Caco-2 (cell line): ENCODE data around the gene NUP37. TPM values are rescaled to one million over a fixed set of nuclear protein-coding genes. Genes with fewer than 3 reads are reported as not detected.

Experiments used
- BruUV-seq: library from RNA; stranded (reverse); fragments of 400-500 nt; replicated peaks from 2 replicates; lab custom pipeline; 2021; lab: Mats Ljungman, UMichigan
- CTCF ChIA-PET: fragments of 300-600 bp; sonication (Branson Sonifier 250); formaldehyde crosslinking; loops from one replicate; lab custom pipeline; 2022; ENCODE audit warnings: antibody characterized with exemption; lab: Charles Lee
- POLR2A ChIA-PET: fragments of 300-600 bp; sonication (Branson Sonifier 250); formaldehyde crosslinking; loops from one replicate; lab custom pipeline; 2022; ENCODE audit warnings: antibody characterized with exemption; lab: Charles Lee
- DNase-seq, 2 experiments: peaks; one replicate each; pipeline versions ENCODE4 v3.0.0 to v3.0.0-alpha.2; 2020 to 2022
- H3K27me3 ChIP-seq: replicated peaks from 2 replicates; pipeline ENCODE4 v1.6.0; 2011; ENCODE audit warnings: low read length; ENCODE audit not compliant: control insufficient read depth, insufficient read depth
- H3K36me3 ChIP-seq: 2 replicates; pipeline ENCODE4 v1.5.1; 2011; ENCODE audit warnings: low read length; ENCODE audit not compliant: control insufficient read depth, insufficient read depth
- H3K4me1 ChIP-seq: fragments of 250-450 bp; sonication (Bioruptor Pico); 2 replicates; pipeline ENCODE4 v1.5.1; 2020; ENCODE audit warnings: mild to moderate bottlenecking
- H3K4me3 ChIP-seq: 2 replicates; pipeline ENCODE4 v1.5.1; 2011; ENCODE audit warnings: low read depth, mild to moderate bottlenecking, control low read depth, low read length
- H3K9me3 ChIP-seq: fragments of 250-450 bp; sonication (Bioruptor Pico); 2 replicates; pipeline ENCODE4 v1.5.1; 2020; ENCODE audit warnings: mild to moderate bottlenecking, moderate library complexity
- H3K27ac Mint-ChIP-seq: one replicate; pipeline ENCODE4 v1.8.0; 2022; ENCODE audit warnings: mixed read lengths; ENCODE audit not compliant: unreplicated experiment
- H3K27me3 Mint-ChIP-seq: one replicate; pipeline ENCODE4 v1.8.0; 2022; ENCODE audit warnings: mixed read lengths; ENCODE audit not compliant: insufficient read depth, unreplicated experiment
- H3K36me3 Mint-ChIP-seq: one replicate; pipeline ENCODE4 v1.8.0; 2022; ENCODE audit warnings: mild to moderate bottlenecking, mixed read lengths; ENCODE audit not compliant: insufficient read depth, unreplicated experiment
- H3K4me1 Mint-ChIP-seq: one replicate; pipeline ENCODE4 v1.8.0; 2022; ENCODE audit warnings: low read depth, mixed read lengths; ENCODE audit not compliant: unreplicated experiment
- H3K4me3 Mint-ChIP-seq: one replicate; pipeline ENCODE4 v1.8.0; 2022; ENCODE audit warnings: mild to moderate bottlenecking, moderate library complexity, mixed read lengths; ENCODE audit not compliant: unreplicated experiment
- H3K9me3 Mint-ChIP-seq: one replicate; pipeline ENCODE4 v1.8.0; 2022; ENCODE audit warnings: mixed read lengths; ENCODE audit not compliant: unreplicated experiment
- intact Hi-C: fragments of 100-400 bp; cut with micrococcal nuclease; formaldehyde crosslinking; loops from one replicate; pipeline ENCODE4 v1.10.0; 2022; ENCODE audit not compliant: unreplicated experiment
- total RNA-seq: library from RNA; stranded (reverse); gene quantifications from 2 replicates; pipeline ENCODE4 v1.2.3, GENCODE V29; 2022
- TF ChIP-seq, protein P1 (sequence below), 2 experiments: fragments of 200-600 bp in 1 of 2; IDR thresholded peaks; 1 replicate in 1 of 2; 2 replicates in 1 of 2; pipeline versions ENCODE4 v1.5.1 to v1.8.0; 2011 to 2022; ENCODE audit warnings: antibody characterized with exemption in 1 of 2, control low read depth in 1 of 2, inconsistent platforms in 1 of 2, low read depth in 1 of 2, low read length in 1 of 2, mild to moderate bottlenecking in 1 of 2, moderate library complexity in 1 of 2; ENCODE audit not compliant: insufficient read depth in 1 of 2, severe bottlenecking in 1 of 2, unreplicated experiment in 1 of 2

NUP37 gene
- total RNA-seq, 1 experiment from 2014 or later, result 87.4 TPM

DNA sequence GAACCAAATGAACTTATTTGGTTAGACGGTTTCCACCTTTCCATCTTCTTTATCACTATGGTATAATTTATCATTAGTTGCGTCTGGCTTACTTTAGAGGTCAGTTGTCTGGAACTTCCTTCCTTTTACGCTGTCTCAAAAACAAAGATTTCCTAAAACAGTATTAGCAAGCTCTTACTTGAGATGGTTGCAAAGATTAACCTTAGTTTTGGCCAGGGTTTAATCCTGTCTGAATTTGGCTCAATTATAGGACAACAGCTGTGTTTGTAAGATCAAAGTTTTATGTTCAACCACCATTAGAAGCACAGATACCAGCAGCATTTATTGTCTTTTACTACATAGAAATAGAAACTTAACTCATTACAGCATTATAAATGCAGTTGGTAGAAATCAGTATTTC, 50.2 kb downstream of the NUP37 start:
- Mint-ChIP-seq H3K4me1 (no peaks in the 10 kb centered on the region), H3K27me3 (no peaks in the 10 kb centered on the region), H3K27ac (no peak overlapping the region), H3K9me3 (no peaks in the 10 kb centered on the region), H3K36me3 (peaks cover 12% of the 10 kb centered on the region), H3K4me3 (no peak overlapping the region)
- H3K27me3 ChIP-seq, result no peaks in the 10 kb centered on the region
- no peak overlapping the region for H3K4me3 ChIP-seq
- DNase-seq, result no peak
- POLR2A ChIA-PET, result interaction anchor here (0.5 kb wide), 1 partner anchor 9 kb away, joined by 6 read pairs; no protein-coding TSS in a partner anchor
- intact Hi-C loops, result no loop called here
- no peaks in the 10 kb centered on the region for H3K36me3 ChIP-seq
- TF ChIP-seq, protein P1, sequence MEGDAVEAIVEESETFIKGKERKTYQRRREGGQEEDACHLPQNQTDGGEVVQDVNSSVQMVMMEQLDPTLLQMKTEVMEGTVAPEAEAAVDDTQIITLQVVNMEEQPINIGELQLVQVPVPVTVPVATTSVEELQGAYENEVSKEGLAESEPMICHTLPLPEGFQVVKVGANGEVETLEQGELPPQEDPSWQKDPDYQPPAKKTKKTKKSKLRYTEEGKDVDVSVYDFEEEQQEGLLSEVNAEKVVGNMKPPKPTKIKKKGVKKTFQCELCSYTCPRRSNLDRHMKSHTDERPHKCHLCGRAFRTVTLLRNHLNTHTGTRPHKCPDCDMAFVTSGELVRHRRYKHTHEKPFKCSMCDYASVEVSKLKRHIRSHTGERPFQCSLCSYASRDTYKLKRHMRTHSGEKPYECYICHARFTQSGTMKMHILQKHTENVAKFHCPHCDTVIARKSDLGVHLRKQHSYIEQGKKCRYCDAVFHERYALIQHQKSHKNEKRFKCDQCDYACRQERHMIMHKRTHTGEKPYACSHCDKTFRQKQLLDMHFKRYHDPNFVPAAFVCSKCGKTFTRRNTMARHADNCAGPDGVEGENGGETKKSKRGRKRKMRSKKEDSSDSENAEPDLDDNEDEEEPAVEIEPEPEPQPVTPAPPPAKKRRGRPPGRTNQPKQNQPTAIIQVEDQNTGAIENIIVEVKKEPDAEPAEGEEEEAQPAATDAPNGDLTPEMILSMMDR (IDR thresholded peaks at IDR 0.05; ENCODE audit: insufficient read depth in 1 of 2, low read depth in 1 of 2, low read length in 1 of 2, severe bottlenecking in 1 of 2, unreplicated experiment in 1 of 2), result no peak
- no peaks in the 10 kb centered on the region for H3K4me1 ChIP-seq
- CTCF ChIA-PET, result no interaction called here
- H3K9me3 ChIP-seq, result no peaks in the 10 kb centered on the region
- BruUV-seq, result no TSS peak

DNA sequence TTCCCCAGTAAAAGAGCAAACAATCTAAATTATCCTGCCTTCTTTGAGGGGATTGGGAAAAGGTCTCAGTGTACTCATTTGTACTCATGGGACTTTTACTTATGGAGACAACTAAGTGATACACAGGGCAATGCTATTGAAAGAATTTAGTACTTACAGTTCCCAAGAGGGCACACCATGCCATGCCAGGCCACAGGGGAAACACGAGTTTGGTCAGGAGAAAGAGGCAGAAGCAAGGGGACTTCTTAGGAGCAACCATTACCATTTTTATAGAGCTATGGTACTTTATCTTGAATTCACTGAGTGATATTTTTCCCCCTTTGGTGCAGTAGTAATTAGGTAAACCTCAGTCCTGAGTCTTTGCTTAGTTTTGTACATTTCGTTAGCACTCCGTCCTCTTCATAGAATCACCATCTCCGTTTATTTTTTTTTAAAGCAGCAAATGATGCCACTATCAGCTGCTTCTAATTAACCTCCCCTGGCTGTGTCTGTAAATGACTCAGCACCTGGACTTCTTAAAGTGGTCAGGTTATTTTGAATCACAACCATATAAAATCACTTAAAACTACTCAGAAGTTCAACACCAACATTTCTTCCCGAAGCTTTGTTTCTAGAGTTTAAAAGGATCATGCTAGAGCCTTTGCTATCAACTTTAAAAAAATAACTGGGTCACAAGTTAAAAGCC, 52.2 kb downstream of the NUP37 start:
- Mint-ChIP-seq H3K27ac (no peak overlapping the region), H3K36me3 (peaks cover 6% of the 10 kb centered on the region), H3K4me1 (no peaks in the 10 kb centered on the region), H3K4me3 (no peak overlapping the region), H3K9me3 (no peaks in the 10 kb centered on the region), H3K27me3 (no peaks in the 10 kb centered on the region)
- ChIA-PET CTCF (no interaction called here), POLR2A (no interaction called here)
- intact Hi-C loops, result no loop called here
- no peaks in the 10 kb centered on the region for H3K27me3 ChIP-seq
- no TSS peak for BruUV-seq
- H3K4me3 ChIP-seq, result no peak overlapping the region
- H3K4me1 ChIP-seq, result no peaks in the 10 kb centered on the region; the same call in 1 of the 2 replicates
- no peaks in the 10 kb centered on the region for H3K9me3 ChIP-seq
- no peaks in the 10 kb centered on the region for H3K36me3 ChIP-seq
- TF ChIP-seq, protein P1 (IDR thresholded peaks at IDR 0.05; ENCODE audit: insufficient read depth in 1 of 2, low read depth in 1 of 2, low read length in 1 of 2, severe bottlenecking in 1 of 2, unreplicated experiment in 1 of 2), result no peak
- DNase-seq, result no peak

DNA sequence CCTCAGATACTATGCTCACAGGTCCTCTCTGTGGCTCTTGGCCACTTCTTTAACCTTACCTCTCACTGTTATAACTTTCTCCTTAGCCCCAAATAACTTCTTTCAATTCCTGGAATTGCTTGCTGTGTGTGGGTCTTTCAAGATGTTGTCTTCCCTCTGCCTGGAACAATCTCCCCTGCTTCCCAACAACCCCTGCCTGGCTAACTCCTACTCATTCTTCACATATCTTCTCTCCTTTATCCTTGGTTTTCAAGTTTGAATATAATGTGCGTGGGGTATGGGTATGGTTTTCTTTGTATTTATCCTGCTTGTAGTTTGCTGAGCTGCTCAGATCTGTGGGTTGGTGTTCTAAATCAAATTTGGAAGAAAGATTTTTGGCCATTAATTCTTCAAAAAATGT, 55.4 kb downstream of the NUP37 start:
- H3K27me3 Mint-ChIP-seq, result no peaks in the 10 kb centered on the region
- ChIA-PET POLR2A (no interaction called here), CTCF (no interaction called here)
- no TSS peak for BruUV-seq
- no peak overlapping the region for H3K4me3 Mint-ChIP-seq
- Histone ChIP-seq H3K27me3 (no peaks in the 10 kb centered on the region), H3K9me3 (no peaks in the 10 kb centered on the region), H3K4me3 (no peak overlapping the region), H3K36me3 (no peaks in the 10 kb centered on the region), H3K4me1 (peaks cover 11% of the 10 kb centered on the region)
- TF ChIP-seq, protein P1 (IDR thresholded peaks at IDR 0.05; ENCODE audit: insufficient read depth in 1 of 2, low read depth in 1 of 2, low read length in 1 of 2, severe bottlenecking in 1 of 2, unreplicated experiment in 1 of 2), result no peak
- DNase-seq, result no peak
- H3K27ac Mint-ChIP-seq, result no peak overlapping the region
- peaks cover 12% of the 10 kb centered on the region for H3K36me3 Mint-ChIP-seq
- no peaks in the 10 kb centered on the region for H3K4me1 Mint-ChIP-seq
- intact Hi-C loops, result no loop called here
- no peaks in the 10 kb centered on the region for H3K9me3 Mint-ChIP-seq
